NT2/D1 (cell line): ENCODE data around the gene AOC3.

ENCODE experiments used
- SUZ12 ChIP-seq: IDR thresholded peaks from 2 replicates; pipeline ENCODE4 v1.6.1; 2011; ENCODE audit not compliant: insufficient read length, insufficient read depth; ENCODE audit errors: extremely low read depth
- YY1 ChIP-seq: IDR thresholded peaks from 2 replicates; pipeline ENCODE4 v1.6.1; 2011; ENCODE audit not compliant: insufficient read length, insufficient read depth

DNA sequence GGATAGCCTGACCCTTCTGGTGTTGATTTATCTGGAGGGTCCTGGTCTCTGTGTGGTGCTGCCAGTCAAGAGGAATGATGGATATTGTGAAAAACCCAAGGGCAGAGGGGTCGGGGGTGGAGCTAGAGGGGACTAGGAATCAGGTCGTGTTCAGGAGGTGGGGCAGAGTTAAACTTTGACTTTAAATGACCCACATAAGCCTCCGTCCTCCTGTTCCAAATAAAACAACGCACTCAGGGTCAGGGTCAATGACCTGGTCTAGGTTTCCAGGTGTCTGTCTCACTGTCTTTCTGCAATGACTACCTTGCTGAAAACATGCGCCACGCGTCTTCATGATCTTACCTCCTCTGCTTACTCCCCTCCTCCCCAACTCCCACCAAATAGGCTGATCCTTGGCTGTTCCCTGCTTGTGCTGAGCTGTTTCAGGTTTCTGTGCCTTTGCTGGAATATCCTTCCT lies 14.7 kb downstream of the AOC3 start:
- TF ChIP-seq YY1: no peak
- no peak for TF ChIP-seq SUZ12
